ENCODE measurements around the gene SOX1.

DNA sequence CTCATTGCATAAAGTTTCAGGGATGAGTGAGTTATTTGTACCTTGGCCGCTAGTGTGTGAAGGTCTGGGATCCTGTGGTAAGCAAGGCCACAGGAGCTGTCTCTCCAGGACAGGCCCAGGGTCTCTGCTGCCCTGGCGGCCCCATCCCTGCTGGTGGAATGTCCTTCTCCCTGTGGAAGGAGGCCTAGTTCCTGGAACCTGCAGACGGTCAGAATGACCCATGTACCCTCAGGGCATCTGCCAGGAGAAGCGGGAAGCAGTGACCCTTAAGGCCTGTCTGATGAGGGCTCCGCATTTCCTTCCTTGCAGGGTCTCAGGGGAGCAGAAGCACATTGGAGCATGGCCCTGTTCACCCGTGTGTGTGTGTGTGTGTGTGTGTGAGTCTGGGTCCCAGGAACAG, 32.1 kb upstream of the SOX1 start:
- no peak for TF ChIP-seq EZH2 (IDR thresholded peaks at IDR 0.05; ENCODE audit: borderline replicate concordance, low read depth, low read length, severe bottlenecking)
- TF ChIP-seq, protein P1, sequence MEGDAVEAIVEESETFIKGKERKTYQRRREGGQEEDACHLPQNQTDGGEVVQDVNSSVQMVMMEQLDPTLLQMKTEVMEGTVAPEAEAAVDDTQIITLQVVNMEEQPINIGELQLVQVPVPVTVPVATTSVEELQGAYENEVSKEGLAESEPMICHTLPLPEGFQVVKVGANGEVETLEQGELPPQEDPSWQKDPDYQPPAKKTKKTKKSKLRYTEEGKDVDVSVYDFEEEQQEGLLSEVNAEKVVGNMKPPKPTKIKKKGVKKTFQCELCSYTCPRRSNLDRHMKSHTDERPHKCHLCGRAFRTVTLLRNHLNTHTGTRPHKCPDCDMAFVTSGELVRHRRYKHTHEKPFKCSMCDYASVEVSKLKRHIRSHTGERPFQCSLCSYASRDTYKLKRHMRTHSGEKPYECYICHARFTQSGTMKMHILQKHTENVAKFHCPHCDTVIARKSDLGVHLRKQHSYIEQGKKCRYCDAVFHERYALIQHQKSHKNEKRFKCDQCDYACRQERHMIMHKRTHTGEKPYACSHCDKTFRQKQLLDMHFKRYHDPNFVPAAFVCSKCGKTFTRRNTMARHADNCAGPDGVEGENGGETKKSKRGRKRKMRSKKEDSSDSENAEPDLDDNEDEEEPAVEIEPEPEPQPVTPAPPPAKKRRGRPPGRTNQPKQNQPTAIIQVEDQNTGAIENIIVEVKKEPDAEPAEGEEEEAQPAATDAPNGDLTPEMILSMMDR (IDR thresholded peaks at IDR 0.05; ENCODE audit: borderline replicate concordance, extremely low read depth, low read length, poor library complexity, severe bottlenecking), result no peak
